Activated CD8-positive, alpha-beta memory T cell treated with anti-CD3 and anti-CD28 coated beads for 4 hours (primary cell): ENCODE measurements around the gene WNT4.

Experiments used
- DNase-seq, 2 donors: peaks; one replicate each; pipeline ENCODE4 v3.0.0-alpha.2; 2020; ENCODE audit warnings: low read depth in 2 of 2

Gene WNT4

DNA sequence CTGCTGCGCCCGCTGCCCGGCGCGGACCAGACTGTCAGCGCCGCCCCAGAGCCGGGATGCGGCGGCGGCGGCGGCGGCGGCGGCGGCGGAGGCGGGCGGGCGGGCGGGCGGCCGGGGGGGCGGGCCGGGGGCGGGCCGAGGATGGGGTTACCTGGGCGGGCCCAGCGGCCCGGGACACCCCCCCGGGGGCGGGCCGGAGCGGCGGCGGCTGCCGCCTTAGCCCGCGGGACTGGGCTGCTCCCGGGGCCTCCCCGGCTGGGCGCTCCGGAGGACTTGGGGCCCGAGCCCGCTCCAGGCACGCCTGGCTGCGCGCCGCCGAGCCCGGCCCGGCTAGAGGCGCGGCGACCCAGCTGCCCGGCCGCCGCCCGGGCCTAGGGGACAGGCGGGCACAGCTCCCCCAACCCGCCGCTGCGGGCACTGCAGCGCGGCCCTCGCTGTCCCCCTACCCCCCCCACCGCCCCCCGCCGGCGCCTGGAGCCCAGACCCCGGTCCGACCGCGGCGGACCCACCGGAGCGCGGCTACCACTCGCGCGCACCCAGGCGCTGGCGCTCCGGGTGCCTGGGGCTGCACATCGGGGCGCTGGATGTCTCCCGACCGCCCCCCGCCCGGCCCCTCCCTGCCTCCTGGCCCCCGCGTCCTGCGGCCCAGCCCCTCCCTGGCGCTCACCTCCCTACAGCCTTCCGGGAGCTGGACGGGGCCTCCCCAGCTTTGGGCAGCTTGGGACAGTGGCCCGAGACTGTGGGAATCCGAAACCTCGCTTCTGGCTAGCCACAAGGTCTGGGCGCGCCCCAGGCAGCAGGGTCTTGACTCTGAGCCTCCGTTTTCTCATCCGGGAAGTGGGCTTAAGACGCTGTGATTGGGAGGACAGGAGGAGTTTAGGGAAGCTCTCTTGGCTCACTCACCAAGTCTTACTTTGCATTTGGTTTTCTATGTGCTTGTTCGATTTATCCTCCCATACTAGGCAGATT lies at the start of gene WNT4:
TSS of gene WNT4 (minus strand) at position 33 of the 969 bp plus-strand sequence. CDS start 175 bp downstream, outside the sequence.
- DNase-seq = no peak

DNA sequence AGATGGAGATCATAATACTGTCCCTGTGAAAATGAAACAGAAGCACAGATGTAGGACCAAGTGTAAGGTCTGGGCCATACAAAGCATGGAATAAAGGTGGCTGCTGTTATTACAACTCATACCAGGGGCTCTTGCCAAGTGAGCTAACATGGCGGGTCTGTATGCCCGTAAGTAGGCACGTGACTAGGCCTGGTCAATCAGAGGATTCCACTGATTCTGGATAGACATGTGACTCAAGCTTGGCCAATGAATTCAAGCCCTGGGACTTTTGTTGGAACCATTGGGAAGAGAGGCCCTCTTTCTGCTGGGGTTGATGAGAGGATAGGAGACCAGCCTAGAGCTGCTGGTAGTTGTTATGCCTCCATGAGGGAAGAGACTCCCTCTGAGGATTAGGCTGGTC lies 47.8 kb upstream of the WNT4 start:
- no peak for DNase-seq

DNA sequence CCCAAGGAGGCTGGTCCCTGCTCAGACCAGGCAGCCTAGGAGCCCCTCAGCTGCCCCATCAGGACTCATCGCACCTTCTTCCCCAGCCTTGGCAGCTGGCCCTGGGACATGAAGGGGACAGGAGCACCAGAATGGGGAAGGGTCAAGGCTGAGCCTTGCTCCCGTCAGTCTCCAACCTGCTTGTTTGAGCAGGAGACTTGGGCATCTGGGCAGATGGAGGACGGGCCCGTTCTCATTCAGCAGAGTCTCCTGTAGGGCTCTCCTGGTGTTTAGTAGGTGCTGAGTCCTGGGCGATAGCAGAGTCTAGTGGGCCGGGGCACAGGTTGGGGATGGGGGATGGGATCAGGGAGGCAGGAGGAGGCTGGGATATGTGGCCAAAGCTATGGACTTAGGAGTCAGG lies 47.4 kb upstream of the WNT4 start:
- no peak for DNase-seq

DNA sequence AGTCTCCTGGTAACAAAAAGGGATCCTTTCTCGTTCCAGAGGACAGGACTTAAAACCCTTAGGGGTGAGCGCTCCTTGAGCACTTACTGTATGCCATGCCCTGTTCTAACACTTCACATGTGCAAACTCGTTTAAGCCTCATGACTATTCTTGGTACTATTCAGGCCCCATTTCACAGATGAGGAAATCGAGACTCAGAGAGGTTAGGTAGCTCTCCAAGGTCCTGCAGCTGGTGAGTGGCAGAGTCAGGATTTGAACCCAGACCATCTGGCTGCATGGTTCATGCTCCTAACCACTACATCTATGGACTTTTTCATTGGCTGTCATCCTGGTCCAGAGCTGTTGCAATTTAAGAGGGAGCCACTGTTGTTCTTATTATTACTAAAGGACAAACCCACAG lies 46.7 kb upstream of the WNT4 start:
- no peak for DNase-seq

DNA sequence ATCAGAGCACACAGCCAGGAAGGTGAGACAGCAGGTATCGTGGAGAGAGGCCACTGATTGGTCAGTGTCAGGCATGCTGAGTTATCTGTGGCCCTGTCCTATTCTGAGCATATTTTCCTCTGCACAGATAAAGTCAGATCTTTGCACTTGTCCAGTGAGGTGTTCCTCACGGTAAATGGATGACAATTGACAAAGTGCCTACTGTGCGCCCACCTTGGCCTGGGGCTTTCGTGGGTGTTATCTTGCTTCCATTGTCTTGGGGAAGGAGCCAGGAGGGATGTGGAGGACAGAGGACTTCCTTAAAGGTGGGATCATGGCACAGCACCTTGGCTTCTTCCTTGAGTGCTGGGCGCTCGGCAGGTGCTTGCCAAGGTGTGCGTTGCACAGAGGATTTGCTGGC lies 46.0 kb upstream of the WNT4 start:
- no peak for DNase-seq

DNA sequence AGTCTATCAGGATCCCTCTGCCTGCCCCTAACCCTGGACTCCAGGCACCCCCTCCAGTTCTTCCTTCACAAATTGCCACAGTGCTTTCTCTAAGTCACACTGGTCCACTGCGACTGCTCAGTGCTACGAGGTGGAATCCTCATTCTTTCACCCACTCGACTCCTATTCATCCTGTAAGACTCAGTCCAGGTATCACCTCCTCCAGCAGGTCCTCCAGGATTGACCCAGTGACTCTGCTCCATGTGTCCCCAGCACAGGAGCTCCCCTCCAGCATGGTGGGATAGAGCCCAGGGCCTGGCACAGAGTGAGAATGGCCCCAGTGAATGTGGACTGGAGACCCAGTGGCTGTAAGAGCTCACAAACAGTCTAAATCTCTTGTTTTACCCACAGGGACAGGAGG lies 45.5 kb upstream of the WNT4 start:
- DNase-seq = no peak

DNA sequence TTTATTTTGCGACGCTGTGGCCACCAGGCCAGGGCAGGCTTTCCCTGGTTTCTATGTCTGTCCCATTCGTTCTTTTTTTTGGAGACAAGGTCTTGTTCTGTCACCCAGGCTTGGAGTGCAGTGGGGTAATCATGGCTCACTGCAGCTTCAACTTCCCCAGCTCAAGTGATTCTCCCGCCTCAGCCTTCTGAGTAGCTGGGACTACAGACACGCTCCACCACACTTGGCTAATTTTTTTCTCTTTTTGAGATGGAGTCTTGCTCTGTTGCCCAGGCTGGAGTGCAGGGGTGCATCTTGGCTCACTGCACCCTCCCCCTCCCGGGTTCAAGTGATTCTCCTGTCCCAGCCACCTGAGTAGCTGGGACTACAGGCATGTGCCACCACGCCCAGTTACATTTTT lies 43.4 kb upstream of the WNT4 start:
- no peak for DNase-seq

DNA sequence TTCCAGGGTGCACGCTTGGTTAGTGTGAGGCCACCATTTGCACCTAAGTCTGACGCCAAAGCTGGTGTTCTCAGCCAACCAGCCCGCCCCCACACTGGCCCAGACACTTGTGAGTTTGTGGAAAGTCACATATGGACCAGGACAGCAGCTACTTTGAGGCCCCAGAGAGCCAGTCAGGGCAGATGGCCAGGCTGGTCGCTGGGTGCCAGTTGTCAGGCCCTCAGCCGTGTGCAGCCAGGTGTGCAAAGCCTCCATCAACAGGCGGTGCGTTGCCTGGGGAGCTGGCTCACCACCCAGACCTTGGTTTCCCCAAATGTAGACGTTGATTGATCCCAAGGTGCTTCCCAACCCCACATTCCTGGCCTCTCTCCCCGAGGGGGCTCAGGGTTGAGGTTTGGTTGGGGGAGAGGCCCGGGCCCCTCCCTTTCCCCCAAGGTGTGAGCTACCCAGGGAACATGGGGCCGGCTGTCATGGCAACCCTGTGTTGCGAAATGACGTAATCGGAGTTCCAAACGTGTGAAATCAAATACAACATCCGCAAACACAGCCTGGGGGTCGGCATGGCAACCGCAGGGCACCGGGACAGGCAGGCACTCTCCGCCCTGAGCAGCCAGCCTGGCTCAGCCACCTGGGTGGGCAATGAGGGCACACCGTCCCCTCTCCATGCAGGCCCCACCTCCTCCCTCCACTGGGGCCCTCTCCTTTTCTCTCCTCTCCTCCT lies 42.2 kb upstream of the WNT4 start:
- no peak for DNase-seq

DNA sequence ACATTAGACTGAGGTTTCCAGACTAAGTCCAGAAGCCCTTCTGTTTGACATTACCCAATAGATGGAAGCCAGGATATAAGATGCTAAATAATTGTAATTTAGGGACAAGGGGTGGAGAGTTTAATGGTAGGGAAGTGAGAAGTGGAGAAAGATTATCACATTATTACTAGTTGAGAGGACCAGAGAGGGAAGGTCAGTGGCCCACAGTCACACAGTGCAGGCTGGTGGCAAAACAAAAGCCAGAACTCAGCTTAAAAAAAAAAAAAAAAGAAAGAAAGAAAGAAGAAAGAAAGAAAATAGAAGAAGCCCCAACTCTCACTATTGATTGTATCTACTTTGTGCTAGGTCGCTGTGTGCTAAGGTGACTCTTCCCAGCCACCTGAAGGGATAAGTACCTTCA lies 41.6 kb upstream of the WNT4 start:
- DNase-seq = no peak

DNA sequence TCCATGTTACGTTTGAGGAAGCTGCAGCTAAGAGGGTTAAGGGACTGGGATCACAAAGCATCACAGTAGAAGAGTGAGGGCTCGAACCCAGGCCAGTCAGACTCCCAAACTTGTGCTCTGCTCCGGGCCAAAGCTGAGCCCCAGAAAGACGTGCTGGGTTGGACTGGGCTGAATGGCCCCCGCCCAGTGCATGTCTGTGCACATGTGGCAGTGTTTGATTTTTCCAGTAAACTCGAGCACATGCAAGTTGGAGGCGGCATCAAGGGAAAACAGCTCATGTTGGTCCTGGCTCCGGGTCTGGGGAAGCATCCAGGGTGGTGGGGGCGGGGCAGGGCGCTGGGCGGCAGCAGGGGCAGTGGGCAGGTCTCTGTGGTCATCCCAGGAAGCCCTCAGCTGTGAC lies 39.8 kb upstream of the WNT4 start:
- DNase-seq = no peak

DNA sequence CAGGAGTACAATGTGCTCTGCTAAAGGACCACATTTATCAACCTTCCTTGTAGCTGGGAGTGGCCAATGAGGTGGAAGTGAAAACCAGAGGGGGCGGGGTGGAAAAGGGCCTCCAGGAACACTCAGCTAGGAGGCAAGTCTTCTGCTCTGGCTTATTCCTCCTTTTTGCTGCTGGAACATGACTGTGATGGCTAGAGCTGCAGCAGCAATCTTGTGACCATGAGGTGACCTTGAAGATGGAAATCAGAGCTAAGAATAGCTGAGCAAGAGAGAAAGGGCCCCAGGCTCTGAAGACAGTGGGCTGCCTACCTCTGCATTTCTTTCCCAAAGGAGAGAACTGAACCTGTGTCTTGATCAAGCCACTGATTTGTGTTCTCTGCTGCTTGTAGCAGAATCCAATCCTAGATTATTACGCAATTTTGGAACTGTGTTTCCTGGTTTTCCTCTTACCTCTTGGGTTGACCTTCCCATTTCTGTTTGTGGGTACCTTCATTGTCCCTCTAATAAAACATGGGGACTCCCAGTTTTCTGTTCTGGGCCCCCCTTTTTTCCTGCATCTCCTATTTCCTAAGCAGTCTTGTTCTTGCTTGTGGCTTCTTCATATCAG lies 36.4 kb upstream of the WNT4 start:
- DNase-seq = no peak

DNA sequence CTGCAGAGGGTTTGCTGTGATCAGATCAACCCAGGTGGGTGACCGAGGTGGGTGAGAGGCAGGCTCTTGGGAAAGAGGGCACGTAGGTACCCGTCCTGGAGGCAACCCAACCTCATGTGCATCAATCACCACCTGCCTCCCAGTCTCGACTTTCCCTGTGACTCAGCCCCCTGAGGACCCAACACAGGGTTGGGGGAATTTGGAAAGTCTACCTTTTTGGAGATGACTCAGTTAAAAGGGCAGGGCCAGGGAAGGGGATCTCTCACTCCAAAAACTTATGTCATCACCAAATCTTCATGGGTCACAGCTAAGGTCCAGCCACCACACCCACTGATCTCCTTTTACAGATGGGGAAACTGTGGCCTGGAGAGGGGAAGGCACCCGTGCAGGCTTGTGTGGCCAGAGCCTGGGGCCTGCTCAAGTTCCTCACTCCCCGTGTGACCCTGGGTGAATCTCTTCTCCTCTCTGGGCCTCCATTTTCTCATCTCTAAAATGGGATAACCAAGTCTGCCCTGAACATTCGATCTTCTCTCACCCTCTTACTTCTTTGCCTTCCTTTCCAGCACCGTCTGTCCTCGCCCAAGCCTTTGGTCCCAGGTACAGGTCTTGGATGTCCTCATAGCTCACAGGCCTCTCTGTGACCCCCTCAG lies 34.6 kb upstream of the WNT4 start:
- DNase-seq = no peak

DNA sequence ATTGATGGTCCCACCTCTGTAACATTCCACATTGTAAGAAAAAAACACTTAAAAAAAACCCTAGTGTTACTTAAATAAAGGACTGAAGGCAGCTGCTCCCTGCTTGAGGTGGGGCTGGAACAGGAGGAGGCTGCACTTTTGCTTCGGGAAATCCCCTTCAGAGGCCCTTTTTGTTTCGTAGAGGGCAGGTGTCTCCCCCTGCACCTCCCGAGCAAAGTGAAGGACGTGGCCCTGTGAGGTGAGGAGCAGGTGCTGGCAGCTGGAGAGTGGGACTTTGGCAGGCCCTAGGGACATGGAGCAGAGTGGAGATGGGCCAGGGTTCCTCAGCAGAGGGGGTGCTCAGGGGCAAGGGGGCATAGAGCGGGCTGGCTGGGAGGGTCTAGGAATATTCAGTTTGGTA lies 33.4 kb upstream of the WNT4 start:
- DNase-seq = no peak

DNA sequence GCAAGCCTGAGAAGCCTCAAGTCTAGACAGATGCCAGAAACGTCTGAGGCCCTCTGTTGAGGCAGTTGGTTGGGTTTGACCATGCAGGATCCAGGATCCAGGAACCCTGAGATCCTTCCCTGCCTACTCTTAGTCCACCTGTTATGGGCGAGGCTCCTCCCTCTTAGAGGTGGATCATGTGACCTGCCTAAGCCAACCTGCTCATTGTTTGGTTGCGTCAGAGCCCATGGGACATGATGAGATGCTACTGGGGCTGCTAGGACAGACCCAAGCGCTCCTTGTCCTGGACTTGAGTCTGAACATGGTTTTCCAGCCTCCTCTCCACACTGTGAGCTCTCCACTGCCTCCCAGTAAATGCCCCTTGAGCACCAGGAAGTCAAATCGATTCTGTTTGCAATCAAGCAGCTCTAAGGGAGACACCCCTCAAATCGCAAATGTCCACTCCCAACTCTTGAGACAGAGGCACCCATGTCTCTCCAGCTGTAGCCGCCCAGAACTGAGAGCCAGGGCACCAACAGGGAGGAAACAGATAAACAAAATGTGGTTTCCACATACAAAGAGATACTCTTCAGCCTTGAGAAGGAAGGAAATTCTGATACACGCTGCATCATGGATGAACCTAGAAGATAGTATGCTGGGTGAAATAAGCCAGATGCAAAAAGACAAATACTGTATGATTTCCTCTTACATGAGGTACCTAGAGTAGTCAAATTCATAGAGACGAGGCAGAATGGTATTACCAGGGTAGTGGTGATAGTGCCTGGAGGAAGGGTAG lies 31.7 kb upstream of the WNT4 start:
- no peak for DNase-seq

DNA sequence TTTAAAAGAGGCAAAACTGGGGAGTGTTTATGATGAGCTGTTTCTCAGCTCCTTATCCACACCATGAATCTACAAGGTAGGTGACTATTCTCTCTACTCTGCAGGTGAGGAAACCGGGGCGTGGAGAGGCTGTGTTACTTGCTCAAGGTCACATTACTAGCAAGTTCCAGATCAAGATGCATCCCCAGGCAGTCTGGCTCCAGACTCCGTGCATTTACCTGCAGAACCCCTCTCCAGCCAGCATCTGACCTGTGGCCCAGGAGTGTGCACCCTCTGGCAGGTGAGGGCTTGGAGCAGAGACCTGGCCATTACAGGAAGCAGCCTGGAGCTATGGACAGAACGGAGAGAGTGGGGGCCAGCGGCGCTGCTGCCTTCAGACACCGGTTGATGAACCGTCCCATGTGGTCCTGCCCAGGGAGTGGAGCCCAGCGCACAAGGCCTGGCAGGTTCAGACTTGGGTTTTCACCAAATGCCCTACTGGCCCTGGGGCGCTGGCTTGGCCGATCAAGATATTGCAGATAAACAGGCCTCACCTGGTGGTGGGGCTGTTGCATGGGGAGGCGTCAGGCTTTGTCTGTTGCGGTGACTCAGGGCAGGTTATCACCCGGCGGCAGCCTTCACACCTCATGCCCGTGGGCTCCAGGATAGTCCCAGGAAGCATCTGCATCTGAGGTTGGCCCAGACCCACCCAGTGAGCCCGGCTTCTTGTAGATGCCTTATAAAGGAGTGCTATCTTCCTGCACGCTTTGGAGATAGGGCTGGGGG lies 29.2 kb upstream of the WNT4 start:
- no peak for DNase-seq

DNA sequence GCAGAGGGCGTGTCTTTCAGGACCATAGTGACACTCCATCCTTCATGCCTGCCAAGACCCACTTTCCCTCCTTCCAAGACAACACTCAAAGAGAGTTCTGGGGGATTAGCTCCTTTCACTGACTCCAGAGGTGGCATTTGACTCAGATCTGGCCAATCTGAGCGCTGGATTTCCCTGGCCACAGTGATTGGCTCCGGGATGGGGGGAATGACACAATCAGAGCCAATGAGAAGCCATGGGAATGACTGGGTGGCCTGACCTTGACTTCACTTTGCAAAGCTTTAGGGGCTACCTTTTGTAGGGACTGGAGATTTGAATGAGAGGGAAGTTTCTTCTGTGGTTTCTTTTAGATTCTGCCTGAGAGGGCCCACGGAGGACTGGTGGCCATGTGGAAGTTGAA lies 26.9 kb upstream of the WNT4 start:
- DNase-seq = no peak

DNA sequence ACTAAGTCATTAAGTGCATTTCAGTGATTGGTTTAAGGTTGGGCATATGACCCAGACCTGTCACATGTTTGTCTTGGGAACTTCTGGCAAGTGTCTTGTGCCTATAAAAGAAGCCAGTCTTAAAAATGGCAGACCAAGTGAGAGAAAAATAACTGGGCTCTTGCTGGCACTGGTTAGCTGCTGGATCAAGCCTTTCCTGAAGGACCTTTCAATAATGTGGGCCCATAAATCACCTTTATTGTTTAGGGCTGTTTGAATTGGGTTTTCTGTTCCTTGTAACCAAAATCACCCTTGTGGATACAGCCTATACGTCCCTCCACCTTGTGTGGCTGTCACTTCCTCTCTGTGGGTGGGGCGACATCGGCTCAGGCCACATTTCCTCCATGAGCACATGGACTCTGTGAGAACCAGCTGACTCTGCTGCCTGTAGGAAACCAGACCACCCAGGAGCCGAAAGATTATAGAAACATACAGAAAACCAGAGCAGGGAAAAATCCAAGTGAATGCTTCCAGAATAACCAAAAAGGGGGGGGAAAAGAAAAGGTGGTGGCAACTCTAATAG lies 25.6 kb upstream of the WNT4 start:
- no peak for DNase-seq

DNA sequence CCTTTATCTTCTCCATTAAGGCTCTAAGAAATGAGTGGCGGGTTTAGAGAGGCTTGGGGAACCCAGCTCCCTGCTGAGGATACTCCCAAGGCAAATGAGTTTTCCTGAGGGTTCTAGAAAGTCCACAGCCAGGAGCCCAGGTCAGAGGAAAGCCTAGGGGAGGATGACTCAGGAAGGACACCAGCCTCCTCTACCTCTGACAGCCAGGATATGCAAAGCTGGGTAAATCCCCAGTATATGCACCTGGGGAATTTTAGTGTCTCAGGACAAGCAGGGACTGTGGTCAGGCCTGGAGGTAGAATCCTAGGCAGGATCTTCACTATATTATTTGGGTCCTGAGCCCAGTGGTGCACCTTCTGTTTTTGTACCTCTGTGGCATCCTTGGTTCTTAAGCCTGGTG lies 23.5 kb upstream of the WNT4 start:
- DNase-seq = no peak

DNA sequence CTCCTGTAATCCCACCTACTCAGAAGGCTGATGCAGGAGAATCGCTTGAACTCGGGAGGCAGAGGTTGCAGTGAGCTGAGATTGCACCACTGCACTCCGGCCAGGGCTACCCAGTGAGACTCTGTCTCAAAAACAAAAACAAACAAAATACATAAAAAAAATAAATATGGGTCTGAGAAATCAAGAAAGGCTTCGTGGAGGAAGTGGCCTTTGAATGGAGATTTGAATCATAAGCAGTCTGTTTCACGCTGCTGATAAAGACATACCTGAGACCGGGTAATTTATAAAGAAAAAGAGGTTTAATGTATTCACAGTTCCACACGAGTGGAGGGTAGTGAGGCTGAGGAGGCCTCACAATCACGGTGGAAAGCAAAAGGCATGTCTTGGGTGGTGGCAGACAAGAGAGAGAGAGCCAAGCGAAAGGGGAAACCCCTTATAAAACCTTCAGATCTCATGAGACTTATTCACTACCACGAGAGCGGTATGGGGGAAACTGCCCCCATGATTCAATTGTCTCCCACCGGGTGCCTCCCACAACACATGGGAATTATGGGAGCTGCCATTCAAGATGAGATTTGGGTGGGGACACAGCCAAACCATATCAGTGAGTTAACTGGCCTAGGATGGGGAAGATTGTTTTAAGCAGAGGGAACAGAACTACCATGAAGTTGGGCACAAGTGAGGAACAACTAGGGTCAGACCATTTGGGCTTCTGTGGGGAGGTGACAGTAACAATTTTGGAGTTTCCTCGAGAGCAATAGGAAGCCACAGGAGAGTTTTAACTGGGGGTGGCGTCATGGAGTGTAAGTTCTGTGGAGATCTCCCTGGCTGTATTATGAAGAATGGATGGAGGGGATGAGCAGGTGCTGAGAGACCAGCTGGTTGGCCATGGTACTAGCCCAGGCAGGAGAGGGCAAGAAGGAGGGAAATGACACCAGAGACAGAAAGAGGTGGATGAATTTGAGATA lies 22.2 kb upstream of the WNT4 start:
- DNase-seq = no peak
